ENCODE data around the gene RAB1B.

DNA sequence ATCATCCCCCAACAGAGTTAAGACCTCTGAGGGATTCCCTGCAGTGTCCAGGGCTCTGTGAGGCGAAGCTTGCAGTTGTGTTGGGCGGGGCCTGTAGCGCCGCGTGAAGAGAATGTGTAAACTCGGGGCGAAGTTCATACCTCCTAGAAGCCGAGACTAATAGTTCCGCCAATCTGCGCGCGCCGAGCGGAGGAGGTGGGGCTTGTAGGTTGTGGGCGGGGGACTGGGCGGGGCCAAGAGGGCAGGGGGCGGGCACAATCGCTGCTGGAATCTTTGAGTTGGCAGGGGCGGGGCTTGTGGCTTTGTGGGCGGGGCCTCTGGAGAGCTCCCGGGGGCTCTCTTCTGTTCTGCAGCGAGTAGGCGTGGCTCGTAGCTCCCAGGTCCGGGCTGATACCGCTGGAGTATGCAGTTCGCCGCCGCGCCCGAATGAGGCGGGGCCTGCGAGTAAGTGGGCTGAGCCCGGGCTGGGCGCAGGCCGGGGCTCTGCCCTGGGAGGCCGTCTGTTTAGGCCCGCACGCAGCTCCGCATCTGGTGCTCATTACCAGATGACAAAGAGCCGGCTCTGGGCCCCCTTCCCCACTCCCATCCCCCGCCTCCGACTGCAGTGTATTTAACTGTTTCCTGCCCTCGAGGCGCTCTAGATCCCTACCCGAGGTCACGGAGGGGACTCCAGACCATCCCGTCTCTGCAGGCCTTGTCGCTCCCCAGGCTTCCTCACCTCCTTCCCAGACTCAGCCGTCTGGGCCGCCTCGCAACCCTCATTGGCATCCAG is 44.3 kb downstream of the RAB1B start:
- TF ChIP-seq, protein P1, sequence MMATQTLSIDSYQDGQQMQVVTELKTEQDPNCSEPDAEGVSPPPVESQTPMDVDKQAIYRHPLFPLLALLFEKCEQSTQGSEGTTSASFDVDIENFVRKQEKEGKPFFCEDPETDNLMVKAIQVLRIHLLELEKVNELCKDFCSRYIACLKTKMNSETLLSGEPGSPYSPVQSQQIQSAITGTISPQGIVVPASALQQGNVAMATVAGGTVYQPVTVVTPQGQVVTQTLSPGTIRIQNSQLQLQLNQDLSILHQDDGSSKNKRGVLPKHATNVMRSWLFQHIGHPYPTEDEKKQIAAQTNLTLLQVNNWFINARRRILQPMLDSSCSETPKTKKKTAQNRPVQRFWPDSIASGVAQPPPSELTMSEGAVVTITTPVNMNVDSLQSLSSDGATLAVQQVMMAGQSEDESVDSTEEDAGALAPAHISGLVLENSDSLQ (IDR thresholded peaks at IDR 0.05): no peak
- TF ChIP-seq SP1 (IDR thresholded peaks at IDR 0.05): no peak
- TF ChIP-seq FOXM1 (IDR thresholded peaks at IDR 0.05; ENCODE audit: borderline replicate concordance): no peak
- no peak for TF ChIP-seq BHLHE40 (IDR thresholded peaks at IDR 0.05; ENCODE audit: borderline replicate concordance)
- TF ChIP-seq TARDBP (IDR thresholded peaks at IDR 0.05): no peak
- no peak for TF ChIP-seq ELF4 (IDR thresholded peaks at IDR 0.05)
- TF ChIP-seq NFRKB (IDR thresholded peaks at IDR 0.05): no peak
- TF ChIP-seq SUZ12 (IDR thresholded peaks at IDR 0.05): no peak
- TF ChIP-seq ARNT (IDR thresholded peaks at IDR 0.05): no peak
- TF ChIP-seq ZNF384 (IDR thresholded peaks at IDR 0.05): no peak
- TF ChIP-seq FOXK2 (IDR thresholded peaks at IDR 0.05): no peak
- no peak for TF ChIP-seq FOXA1 (IDR thresholded peaks at IDR 0.05)
- TF ChIP-seq HDGF (IDR thresholded peaks at IDR 0.05; ENCODE audit: borderline replicate concordance): no peak
- no peak; the same call in 1 of the 2 replicates for TF ChIP-seq L3MBTL2 (conservative IDR thresholded peaks at IDR 0.05)
